Karpas-422 (cell line): ENCODE results near the gene OR6Y1. TPM values are rescaled to one million over a fixed set of nuclear protein-coding genes. Genes with fewer than 3 reads are reported as not detected.
A peak's percentile ranks its signal among the peaks of the same experiment; 100 is the strongest.

Experiments used
- DNase-seq: peaks from one replicate; pipeline ENCODE4 v3.0.0-alpha.2; 2015
- H2AFZ ChIP-seq: fragments of 200-600 bp; sonication (generic); 2 replicates; pipeline ENCODE4 v1.6.1; 2014; ENCODE audit warnings: antibody characterized with exemption, low read length, mixed read lengths
- H3K27ac ChIP-seq: fragments of 200-600 bp; sonication (generic); 2 replicates; pipeline ENCODE4 v1.5.1; 2014; ENCODE audit warnings: mild to moderate bottlenecking, low read length, moderate library complexity
- H3K27me3 ChIP-seq: fragments of 200-600 bp; sonication (generic); 2 replicates; pipeline ENCODE4 v1.6.1; 2014; ENCODE audit warnings: low read length, mixed read lengths
- H3K36me3 ChIP-seq: fragments of 200-600 bp; sonication (generic); 2 replicates; pipeline ENCODE4 v1.6.1; 2014; ENCODE audit warnings: low read length, mixed read lengths; ENCODE audit not compliant: insufficient read depth
- H3K4me1 ChIP-seq: fragments of 200-600 bp; sonication (generic); 2 replicates; pipeline ENCODE4 v1.6.1; 2014; ENCODE audit warnings: mild to moderate bottlenecking, low read length, mixed read lengths
- H3K4me2 ChIP-seq: fragments of 200-600 bp; sonication (generic); 2 replicates; pipeline ENCODE4 v1.6.1; 2014; ENCODE audit warnings: low read length, low read depth, mild to moderate bottlenecking; ENCODE audit not compliant: poor library complexity, severe bottlenecking
- H3K4me3 ChIP-seq: fragments of 200-600 bp; sonication (generic); 2 replicates; pipeline ENCODE4 v1.5.1; 2014; ENCODE audit warnings: mild to moderate bottlenecking, antibody characterized with exemption, low read length, mixed read lengths
- H3K79me2 ChIP-seq: fragments of 200-600 bp; sonication (generic); 2 replicates; pipeline ENCODE4 v1.6.1; 2014; ENCODE audit warnings: mild to moderate bottlenecking, low read length, mixed read lengths
- H3K9ac ChIP-seq: fragments of 200-600 bp; sonication (generic); 2 replicates; pipeline ENCODE4 v1.6.0; 2014; ENCODE audit warnings: low read length
- H3K9me2 ChIP-seq: fragments of 200-600 bp; sonication (generic), shearing (Covaris generic); replicated peaks from 2 replicates; pipeline ENCODE4 v1.6.0; 2014; ENCODE audit warnings: mild to moderate bottlenecking, low read length, moderate library complexity; ENCODE audit not compliant: insufficient read depth
- H3K9me3 ChIP-seq: fragments of 300-700, 200-600 bp; sonication (generic); 2 replicates; pipeline ENCODE4 v1.6.1; 2014; ENCODE audit warnings: low read length, mixed read lengths
- H4K20me1 ChIP-seq: fragments of 200-600 bp; sonication (generic); 2 replicates; pipeline ENCODE4 v1.6.1; 2014; ENCODE audit warnings: mild to moderate bottlenecking, antibody characterized with exemption, low read length, low read depth; ENCODE audit not compliant: insufficient read depth
- total RNA-seq: library from RNA; depleted of rRNA; stranded (reverse); fragments of >200 nt; shearing (Covaris generic); gene quantifications from 2 replicates; pipeline ENCODE4 v1.2.3, GENCODE V29; 2014; ENCODE audit warnings: low replicate concordance

OR6Y1 gene
- total RNA-seq, 1 experiment from 2014 or later, result not detected

DNA sequence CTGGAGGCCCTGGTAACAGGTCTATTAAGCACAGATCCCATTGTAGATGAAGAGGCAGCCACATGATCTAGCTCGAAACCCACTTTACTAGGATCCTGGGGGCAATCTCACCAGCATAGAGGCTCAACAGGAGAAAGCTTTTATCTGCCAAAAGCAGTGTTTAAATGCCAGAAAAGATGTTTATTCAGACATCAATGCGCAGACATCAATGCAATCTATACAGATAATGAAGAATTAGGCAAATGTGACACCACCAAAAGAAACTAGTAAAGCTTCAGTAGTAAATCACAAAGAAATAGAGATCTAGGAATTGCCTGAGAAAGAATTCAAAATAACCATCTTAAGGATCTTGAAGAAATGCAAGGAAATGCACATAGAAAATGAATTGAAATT is 32.5 kb downstream of the OR6Y1 start:
- Histone ChIP-seq H3K4me3 (no peak overlapping the region), H2AFZ (no peak overlapping the region), H4K20me1 (no peaks in the 10 kb centered on the region), H3K9me3 (no peaks in the 10 kb centered on the region), H3K27me3 (no peaks in the 10 kb centered on the region), H3K4me2 (no peak overlapping the region), H3K79me2 (no peaks in the 10 kb centered on the region), H3K9me2 (no peaks in the 10 kb centered on the region), H3K9ac (no peak overlapping the region), H3K27ac (no peak overlapping the region), H3K4me1 (no peaks in the 10 kb centered on the region), H3K36me3 (no peaks in the 10 kb centered on the region)
- no peak for DNase-seq

DNA sequence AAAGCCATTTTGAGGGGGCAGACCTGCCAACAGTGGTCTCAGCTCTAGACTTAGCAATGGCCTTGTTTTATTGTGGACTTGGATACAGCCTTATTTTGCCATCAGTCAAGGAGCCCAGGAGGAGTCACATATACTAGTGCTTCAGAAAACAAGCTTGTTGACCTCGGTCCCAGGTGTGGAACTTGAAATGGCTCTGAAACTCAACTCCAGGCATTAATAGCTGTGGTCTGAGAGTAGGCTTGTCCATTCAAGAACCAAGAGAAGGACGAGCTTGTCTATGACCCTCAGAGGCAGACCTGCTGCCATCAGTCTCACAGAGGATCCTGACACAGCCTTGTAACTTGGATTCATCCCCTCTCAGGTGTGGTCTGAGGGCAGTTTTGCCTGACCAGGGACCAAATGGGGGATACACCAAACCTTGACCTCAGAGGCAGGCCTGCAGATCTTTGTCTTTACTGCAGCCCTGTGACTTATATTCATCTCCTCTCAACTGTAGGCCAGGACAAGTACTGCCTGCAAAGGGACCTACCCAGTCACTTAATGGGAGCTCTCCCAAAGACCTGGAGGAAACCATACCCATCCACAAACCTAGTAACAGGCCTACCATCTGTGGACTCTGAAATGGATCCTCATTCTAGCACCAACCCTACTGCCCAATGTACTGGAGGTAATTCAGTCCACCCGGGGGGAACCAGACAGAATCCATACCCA is 33.1 kb downstream of the OR6Y1 start:
- Histone ChIP-seq H3K4me2 (no peak overlapping the region), H4K20me1 (no peaks in the 10 kb centered on the region), H3K79me2 (no peaks in the 10 kb centered on the region), H3K4me3 (no peak overlapping the region), H3K4me1 (no peaks in the 10 kb centered on the region), H3K27ac (no peak overlapping the region), H3K9me3 (no peaks in the 10 kb centered on the region), H3K9ac (no peak overlapping the region), H3K27me3 (no peaks in the 10 kb centered on the region), H2AFZ (no peak overlapping the region), H3K36me3 (no peaks in the 10 kb centered on the region), H3K9me2 (no peaks in the 10 kb centered on the region)
- no peak for DNase-seq

DNA sequence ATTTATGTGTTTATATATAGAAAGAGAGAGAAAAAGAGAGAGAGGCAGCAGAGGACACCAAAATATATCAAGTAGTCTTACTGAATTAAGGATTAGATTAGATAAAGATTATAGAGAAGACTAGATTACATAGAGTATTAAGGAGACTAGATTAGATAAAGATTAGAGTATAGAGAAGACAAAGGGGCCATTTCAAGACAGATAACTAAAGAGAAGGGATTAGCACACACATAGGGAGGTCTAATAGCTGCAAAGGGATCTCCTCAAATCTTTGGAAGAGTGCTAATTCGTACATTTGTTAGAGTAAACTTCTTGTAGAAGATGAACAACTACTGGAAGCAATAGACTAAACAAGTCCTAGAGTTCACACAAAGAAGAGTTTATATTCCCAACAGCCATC is 34.2 kb downstream of the OR6Y1 start:
- DNase-seq, result no peak
- no peaks in the 10 kb centered on the region for H3K36me3 ChIP-seq
- no peak overlapping the region for H3K27ac ChIP-seq
- H3K9me3 ChIP-seq, result no peaks in the 10 kb centered on the region
- no peaks in the 10 kb centered on the region for H3K79me2 ChIP-seq
- no peak overlapping the region for H3K4me2 ChIP-seq
- no peak overlapping the region for H3K9ac ChIP-seq
- H3K9me2 ChIP-seq, result no peaks in the 10 kb centered on the region
- H3K4me1 ChIP-seq, result no peaks in the 10 kb centered on the region
- no peaks in the 10 kb centered on the region for H3K27me3 ChIP-seq
- H2AFZ ChIP-seq, result no peak overlapping the region
- H4K20me1 ChIP-seq, result no peaks in the 10 kb centered on the region
- no peak overlapping the region for H3K4me3 ChIP-seq

DNA sequence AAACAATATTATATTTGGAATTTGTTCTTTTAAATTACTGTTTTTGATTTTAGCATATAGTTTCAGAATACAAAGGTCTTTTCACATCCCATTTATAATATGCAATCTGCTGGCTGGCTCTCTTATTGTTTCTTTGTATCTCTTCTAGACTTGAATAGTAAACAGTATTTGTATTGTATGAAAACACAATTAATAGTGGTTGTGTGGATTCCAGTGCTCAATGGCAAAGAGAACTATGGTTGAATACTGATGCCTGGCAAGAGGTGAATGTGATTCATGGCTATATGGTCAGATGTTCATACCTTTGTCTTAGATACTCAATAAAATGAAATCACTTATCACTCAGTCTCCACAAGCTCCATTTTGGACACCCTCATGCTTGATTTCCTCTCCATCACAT is 37.2 kb downstream of the OR6Y1 start:
- Histone ChIP-seq H3K4me3 (no peak overlapping the region), H3K79me2 (no peaks in the 10 kb centered on the region)

DNA sequence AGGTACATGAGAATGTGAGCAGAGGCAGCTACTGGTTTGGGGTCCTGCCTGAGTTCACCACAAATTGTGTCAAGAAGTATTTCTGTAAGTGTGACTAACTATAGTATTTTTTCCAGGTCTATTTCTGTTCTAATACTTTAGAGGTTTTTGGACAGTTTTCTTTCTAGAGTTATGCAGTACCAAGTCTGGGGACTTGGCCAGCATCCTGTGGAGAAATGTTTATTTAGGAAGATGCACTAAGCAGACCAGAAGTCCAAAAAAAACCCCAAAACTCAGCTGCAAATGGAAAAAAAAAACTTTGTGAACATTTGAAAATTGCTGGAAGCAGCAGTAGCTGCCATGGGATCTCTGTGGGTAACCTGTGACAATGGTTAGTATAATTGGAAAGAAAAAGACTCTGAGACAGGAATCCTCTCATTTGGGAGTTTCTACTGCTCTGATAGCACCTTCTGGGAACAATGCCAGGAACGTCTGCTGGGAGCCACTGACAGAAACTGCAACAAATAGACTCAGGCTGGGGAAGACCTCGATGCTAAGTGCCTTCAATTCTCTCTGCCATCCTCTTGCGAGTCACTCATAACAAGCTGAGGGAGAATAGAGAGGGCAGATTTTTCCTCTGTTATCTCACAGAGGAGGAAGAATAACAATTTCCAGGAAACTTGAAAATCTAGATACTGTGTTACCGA is 44.6 kb downstream of the OR6Y1 start:
- no peaks in the 10 kb centered on the region for H3K79me2 ChIP-seq
- H3K36me3 ChIP-seq, result no peaks in the 10 kb centered on the region
- DNase-seq, result no peak
- no peak overlapping the region for H3K9ac ChIP-seq
- H3K27me3 ChIP-seq, result no peaks in the 10 kb centered on the region
- no peaks in the 10 kb centered on the region for H3K9me3 ChIP-seq
- no peak overlapping the region for H3K4me3 ChIP-seq
- H3K9me2 ChIP-seq, result no peaks in the 10 kb centered on the region
- no peak overlapping the region for H3K27ac ChIP-seq
- H3K4me2 ChIP-seq, result no peak overlapping the region
- H2AFZ ChIP-seq, result no peak overlapping the region
- no peaks in the 10 kb centered on the region for H4K20me1 ChIP-seq
- no peaks in the 10 kb centered on the region for H3K4me1 ChIP-seq

More for the DNA sequence above, 37.2 kb downstream of the OR6Y1 start:
- Histone ChIP-seq H3K4me2 (no peak overlapping the region), H3K27ac (no peak overlapping the region), H3K4me1 (no peaks in the 10 kb centered on the region), H3K9ac (no peak overlapping the region), H4K20me1 (no peaks in the 10 kb centered on the region), H3K36me3 (no peaks in the 10 kb centered on the region), H2AFZ (no peak overlapping the region), H3K9me3 (no peaks in the 10 kb centered on the region), H3K27me3 (no peaks in the 10 kb centered on the region), H3K9me2 (no peaks in the 10 kb centered on the region)
- no peak for DNase-seq

DNA sequence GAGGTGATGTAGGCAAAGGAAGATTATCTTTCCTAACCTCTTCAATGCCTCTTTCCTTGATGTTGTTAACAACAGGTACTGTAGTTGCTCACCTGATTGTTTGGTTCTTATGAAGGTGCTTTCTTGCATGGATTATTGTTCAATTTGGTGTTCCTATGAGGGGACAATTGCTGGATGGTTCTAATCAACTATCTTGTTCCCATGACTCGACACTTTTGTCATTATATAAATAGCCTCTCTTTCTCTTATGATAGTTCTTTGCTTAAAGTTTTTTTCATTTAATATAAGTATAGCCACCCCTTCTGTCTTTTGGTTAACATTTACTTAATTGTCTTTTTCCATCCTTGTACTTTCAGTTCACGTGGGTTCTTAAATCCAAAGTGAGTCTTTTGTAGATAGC is 46.7 kb downstream of the OR6Y1 start:
- H2AFZ ChIP-seq, result no peak overlapping the region
- H3K9ac ChIP-seq, result no peak overlapping the region
- H3K36me3 ChIP-seq, result no peaks in the 10 kb centered on the region
- H3K9me3 ChIP-seq, result no peaks in the 10 kb centered on the region
- no peak overlapping the region for H3K4me2 ChIP-seq
- no peak for DNase-seq
- H3K27ac ChIP-seq, result no peak overlapping the region
- no peaks in the 10 kb centered on the region for H3K4me1 ChIP-seq
- H4K20me1 ChIP-seq, result no peaks in the 10 kb centered on the region
- H3K9me2 ChIP-seq, result no peaks in the 10 kb centered on the region
- no peaks in the 10 kb centered on the region for H3K27me3 ChIP-seq
- no peak overlapping the region for H3K4me3 ChIP-seq
- no peaks in the 10 kb centered on the region for H3K79me2 ChIP-seq

DNA sequence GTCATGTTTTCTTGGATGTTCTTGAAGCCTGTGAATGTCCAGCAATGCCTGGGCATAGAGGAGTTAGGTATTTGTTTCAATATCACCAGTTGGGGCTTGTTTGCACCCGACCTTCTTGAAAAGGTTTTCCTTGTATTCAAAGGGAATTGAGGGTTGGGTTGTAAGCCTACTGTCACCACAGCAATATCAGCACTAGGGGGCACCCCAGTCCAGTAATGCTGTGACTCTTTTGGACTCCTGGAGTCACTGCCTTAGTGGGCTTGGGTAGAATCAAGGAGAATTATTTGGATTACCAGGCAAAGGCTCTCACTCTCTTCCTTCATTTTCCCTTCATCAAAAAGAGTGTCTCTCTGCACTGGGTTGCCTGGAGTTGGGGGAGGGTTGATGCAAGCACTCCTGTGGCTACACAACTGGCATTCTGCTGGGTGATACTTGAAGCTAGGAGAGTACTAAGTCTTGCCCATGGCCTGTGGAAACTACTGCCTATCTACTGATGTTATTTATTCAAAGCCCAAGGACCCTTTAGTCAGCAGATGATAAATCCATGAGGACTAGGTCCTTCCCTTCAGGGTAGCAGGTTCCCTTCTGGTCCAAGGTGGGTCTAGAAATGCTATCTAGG is 47.7 kb downstream of the OR6Y1 start:
- Histone ChIP-seq H3K27me3 (no peaks in the 10 kb centered on the region), H3K9me3 (no peaks in the 10 kb centered on the region), H3K36me3 (no peaks in the 10 kb centered on the region), H3K9ac (no peak overlapping the region), H4K20me1 (no peaks in the 10 kb centered on the region), H3K9me2 (no peaks in the 10 kb centered on the region), H2AFZ (no peak overlapping the region), H3K27ac (no peak overlapping the region), H3K4me2 (no peak overlapping the region), H3K79me2 (no peaks in the 10 kb centered on the region), H3K4me1 (no peaks in the 10 kb centered on the region), H3K4me3 (no peak overlapping the region)
- peak; percentile 81 for DNase-seq

DNA sequence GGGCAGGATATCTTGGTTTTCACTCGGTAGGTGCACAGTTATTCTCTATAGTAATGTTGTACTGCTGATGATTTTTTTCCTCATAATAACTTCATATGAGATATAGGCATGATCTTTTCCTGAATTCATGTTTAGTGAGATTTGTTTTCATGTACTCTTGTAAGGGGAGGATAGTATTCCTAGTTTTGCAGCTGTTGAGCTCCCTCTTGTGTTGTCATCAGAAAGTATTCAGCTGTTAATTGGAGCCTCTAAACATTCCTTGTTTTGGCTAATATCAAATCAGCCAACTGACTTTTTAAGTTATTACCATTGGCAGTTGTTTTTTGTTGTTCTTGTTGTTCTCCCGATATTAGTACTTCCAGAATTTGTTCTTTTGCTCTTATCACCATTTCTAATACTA is 57.8 kb downstream of the OR6Y1 start:
- H3K79me2 ChIP-seq, result no peaks in the 10 kb centered on the region
- no peak overlapping the region for H3K4me2 ChIP-seq
- no peaks in the 10 kb centered on the region for H3K27me3 ChIP-seq
- H3K4me3 ChIP-seq, result no peak overlapping the region
- no peak overlapping the region for H2AFZ ChIP-seq
- DNase-seq, result peak; percentile 51
- H4K20me1 ChIP-seq, result no peaks in the 10 kb centered on the region
- no peak overlapping the region for H3K27ac ChIP-seq
- no peaks in the 10 kb centered on the region for H3K9me2 ChIP-seq
- H3K9me3 ChIP-seq, result no peaks in the 10 kb centered on the region
- no peaks in the 10 kb centered on the region for H3K4me1 ChIP-seq
- H3K36me3 ChIP-seq, result no peaks in the 10 kb centered on the region
- no peak overlapping the region for H3K9ac ChIP-seq
